ENCODE data around the gene CACNG5.
"Not testable (repeated sequence)": the region's sequence is repeated elsewhere in the genome, so short reads cannot be mapped to it uniquely, and the experiment has no call there.

Gene CACNG5

GRCh38 chr17:66849851-66850580 is 15.1 kb downstream of the CACNG5 start:
- DNase-seq = no peak

GRCh38 chr17:66850692-66851091 is 15.8 kb downstream of the CACNG5 start:
- no peak for DNase-seq

- peak; percentile 33 for DNase-seq
Measured at GRCh38 chr17:66855204-66855603, 20.3 kb downstream of the CACNG5 start.

GRCh38 chr17:66858226-66859083 is 23.5 kb downstream of the CACNG5 start:
- DNase-seq = no peak

GRCh38 chr17:66859353-66859752 is 24.4 kb downstream of the CACNG5 start:
- no peak for DNase-seq

GRCh38 chr17:66860204-66860603 is 25.3 kb downstream of the CACNG5 start:
- no peak for DNase-seq

- DNase-seq = no peak
Measured at GRCh38 chr17:66863820-66864219, 28.9 kb downstream of the CACNG5 start.

- DNase-seq = no peak
Measured at GRCh38 chr17:66865151-66865550, 30.2 kb downstream of the CACNG5 start.

GRCh38 chr17:66873962-66874361 is 39.0 kb downstream of the CACNG5 start:
- DNase-seq = no peak

GRCh38 chr17:66884931-66885330 is 50.0 kb downstream of the CACNG5 start:
- no peak for DNase-seq

- no peak for DNase-seq
Measured at GRCh38 chr17:66885417-66885816, 50.5 kb downstream of the CACNG5 start.

GRCh38 chr17:66889480-66890230 is 54.7 kb downstream of the CACNG5 start:
- DNase-seq = no peak

- DNase-seq = no peak
Measured at GRCh38 chr17:66892246-66892645, 57.3 kb downstream of the CACNG5 start.

- no peak for DNase-seq
Measured at GRCh38 chr17:66893382-66893781, 58.5 kb downstream of the CACNG5 start.

- DNase-seq = no peak
Measured at GRCh38 chr17:66893863-66894262, 58.9 kb downstream of the CACNG5 start.

GRCh38 chr17:66897141-66897540 is 62.2 kb downstream of the CACNG5 start:
- no peak for DNase-seq

GRCh38 chr17:66898536-66898935 is 63.6 kb downstream of the CACNG5 start:
- no peak for DNase-seq

GRCh38 chr17:66900126-66901010 is 65.5 kb downstream of the CACNG5 start:
- no peak for DNase-seq

- DNase-seq = not testable (repeated sequence)
Measured at GRCh38 chr17:66903296-66903695, 68.4 kb downstream of the CACNG5 start.

- DNase-seq = no peak
Measured at GRCh38 chr17:66903781-66904180, 68.9 kb downstream of the CACNG5 start.

- DNase-seq = no peak
Measured at GRCh38 chr17:66904760-66905624, 70.1 kb downstream of the CACNG5 start.
